IMR-90 (cell line): Measurements from ENCODE around the gene TBC1D9. TPM values are rescaled to one million over a fixed set of nuclear protein-coding genes. Genes with fewer than 3 reads are reported as not detected.

ENCODE experiments used
- ATAC-seq: fragments of 200-7000 bp; cut with Tn5 transposase; 2 replicates; pipeline ENCODE4 v1.9.1; 2020; ENCODE audit warnings: low read depth, mild to moderate bottlenecking, moderate library complexity
- BruUV-seq: library from RNA; stranded (reverse); fragments of 400-500 nt; replicated peaks from 2 replicates; lab custom pipeline; 2021; lab: Mats Ljungman, UMichigan
- CTCF ChIA-PET: fragments of 300-600 bp; formaldehyde crosslinking; extraction: SDS; loops from one replicate; lab custom pipeline; 2021; ENCODE audit warnings: antibody characterized with exemption; lab: Yijun Ruan, JAX
- POLR2A ChIA-PET: fragments of 300-600 bp; sonication (Branson Sonifier 250); formaldehyde crosslinking; loops from one replicate; lab custom pipeline; 2022; ENCODE audit warnings: antibody characterized with exemption; ENCODE audit not compliant: unreplicated experiment; lab: Charles Lee
- DNase-seq: peaks from one replicate; pipeline ENCODE4 v3.0.0; 2013
- H2AFZ ChIP-seq: replicated peaks from 2 replicates; pipeline ENCODE3; 2013; ENCODE audit warnings: low read length, mild to moderate bottlenecking; ENCODE audit not compliant: poor library complexity
- H2AK5ac ChIP-seq: 2 replicates; pipeline ENCODE4 v1.6.1; 2013; ENCODE audit warnings: low read depth, low read length, inconsistent platforms
- H2AK9ac ChIP-seq: replicated peaks from 2 replicates; pipeline ENCODE3; 2013; ENCODE audit warnings: mild to moderate bottlenecking, low read depth, low read length, moderate library complexity; ENCODE audit not compliant: poor library complexity
- H2BK120ac ChIP-seq: 2 replicates; pipeline ENCODE4 v1.6.1; 2013; ENCODE audit warnings: low read depth, low read length, inconsistent platforms
- H2BK15ac ChIP-seq: 3 replicates; pipeline ENCODE4 v1.6.1; 2013; ENCODE audit warnings: low read depth, low read length, inconsistent platforms
- H2BK20ac ChIP-seq: 2 replicates; pipeline ENCODE4 v1.6.1; 2013; ENCODE audit warnings: low read depth, mild to moderate bottlenecking, inconsistent platforms, low read length, moderate library complexity
- H2BK5ac ChIP-seq: 2 replicates; pipeline ENCODE4 v1.6.1; 2013; ENCODE audit warnings: mild to moderate bottlenecking, low read depth, low read length, inconsistent platforms; ENCODE audit not compliant: poor library complexity, severe bottlenecking
- H3K14ac ChIP-seq: replicated peaks from 2 replicates; pipeline ENCODE4 v1.6.1; 2013; ENCODE audit warnings: low read depth, low read length, inconsistent platforms
- H3K18ac ChIP-seq: 2 replicates; pipeline ENCODE4 v1.6.1; 2013; ENCODE audit warnings: low read depth, low read length, control low read depth
- H3K23ac ChIP-seq: 2 replicates; pipeline ENCODE4 v1.6.1; 2013; ENCODE audit warnings: low read depth, low read length, inconsistent platforms
- H3K27ac ChIP-seq: 2 replicates; pipeline ENCODE4 v1.5.1; 2013; ENCODE audit warnings: mild to moderate bottlenecking, control low read depth, low read length; ENCODE audit not compliant: insufficient read depth
- H3K27me3 ChIP-seq: 2 replicates; pipeline ENCODE4 v1.6.1; 2013; ENCODE audit warnings: low read length; ENCODE audit not compliant: control insufficient read depth, insufficient read depth
- H3K36me3 ChIP-seq: 2 replicates; pipeline ENCODE4 v1.6.1; 2013; ENCODE audit warnings: low read length, mixed read lengths; ENCODE audit not compliant: control insufficient read depth, insufficient read depth
- H3K4ac ChIP-seq: 2 replicates; pipeline ENCODE4 v1.6.1; 2013; ENCODE audit warnings: low read depth, low read length, inconsistent platforms
- H3K4me1 ChIP-seq: 2 replicates; pipeline ENCODE4 v1.6.1; 2013; ENCODE audit warnings: low read length, mixed read lengths; ENCODE audit not compliant: control insufficient read depth, insufficient read depth
- H3K4me2 ChIP-seq: 2 replicates; pipeline ENCODE4 v1.6.1; 2013; ENCODE audit warnings: low read depth, mild to moderate bottlenecking, control low read depth, low read length, moderate library complexity
- H3K4me3 ChIP-seq: 2 replicates; pipeline ENCODE4 v1.5.1; 2013; ENCODE audit warnings: low read depth, mild to moderate bottlenecking, control low read depth, low read length, moderate library complexity; ENCODE audit not compliant: insufficient read depth
- H3K56ac ChIP-seq: 2 replicates; pipeline ENCODE4 v1.6.1; 2013; ENCODE audit warnings: low read length, inconsistent platforms; ENCODE audit not compliant: insufficient read depth; ENCODE audit errors: extremely low read depth
- H3K79me1 ChIP-seq, 2 experiments: 2 replicates each; pipeline ENCODE4 v1.6.1; 2013; ENCODE audit warnings: low read length in 2 of 2, inconsistent platforms in 1 of 2, low read depth in 1 of 2
- H3K9ac ChIP-seq: 2 replicates; pipeline ENCODE4 v1.6.1; 2013; ENCODE audit warnings: low read depth, low read length, control low read depth
- H3K9me1 ChIP-seq: 2 replicates; pipeline ENCODE4 v1.6.1; 2013; ENCODE audit warnings: low read length, inconsistent platforms; ENCODE audit not compliant: insufficient read depth
- H3K9me3 ChIP-seq: 2 replicates; pipeline ENCODE4 v1.6.1; 2013; ENCODE audit warnings: low read length; ENCODE audit not compliant: control insufficient read depth, insufficient read depth
- H4K20me1 ChIP-seq: 2 replicates; pipeline ENCODE4 v1.6.1; 2013; ENCODE audit warnings: low read length, inconsistent platforms; ENCODE audit not compliant: insufficient read depth
- H4K5ac ChIP-seq: 2 replicates; pipeline ENCODE4 v1.6.1; 2013; ENCODE audit warnings: mild to moderate bottlenecking, low read depth, low read length, control low read depth
- H4K8ac ChIP-seq, 2 experiments: 2 replicates each; pipeline ENCODE4 v1.6.1; 2013; ENCODE audit warnings: low read depth in 2 of 2, low read length in 2 of 2, control low read depth in 1 of 2, inconsistent platforms in 1 of 2
- H4K91ac ChIP-seq: 2 replicates; pipeline ENCODE4 v1.6.1; 2013; ENCODE audit warnings: low read depth, low read length, inconsistent platforms; ENCODE audit not compliant: insufficient read depth
- BHLHE40 ChIP-seq: fragments of 150-350 bp; IDR thresholded peaks from 2 replicates; pipeline ENCODE4 v1.6.1; 2016; ENCODE audit warnings: mild to moderate bottlenecking, low read depth, low read length
- CHD1 ChIP-seq: IDR thresholded peaks from 2 replicates; pipeline ENCODE4 v1.6.1; 2012; ENCODE audit warnings: low read depth, low read length, improper control_type of control experiment
- POLR2A ChIP-seq: IDR thresholded peaks from 2 replicates; pipeline ENCODE4 v1.6.1; 2012; ENCODE audit warnings: mild to moderate bottlenecking, low read depth, low read length
- RFX5 ChIP-seq: IDR thresholded peaks from 2 replicates; pipeline ENCODE4 v1.8.0; 2012; ENCODE audit warnings: low read depth, mild to moderate bottlenecking, low read length, moderate library complexity
- SMC3 ChIP-seq: fragments of 150-350 bp; IDR thresholded peaks from 2 replicates; pipeline ENCODE4 v1.6.1; 2016; ENCODE audit warnings: low read depth, mild to moderate bottlenecking, antibody characterized with exemption, low read length, moderate library complexity
- WGBS, 2 experiments: methylation state at CpG; one replicate each; pipeline versions ENCODE4 v1.1.5 to v1.1.7; 2013; ENCODE audit warnings: missing lambda C conversion rate in 2 of 2; ENCODE audit not compliant: insufficient read length in 1 of 2; ENCODE audit errors: extremely low coverage in 2 of 2; 5-methylcytosine and 5-hydroxymethylcytosine counted together
- dilution Hi-C: fragments of 300-500 bp; cut with HindIII; formaldehyde crosslinking; loops from one replicate; pipeline ENCODE4 v1.14.3; 2018; ENCODE audit warnings: low sequenced_read_pairs; ENCODE audit not compliant: unreplicated experiment
- in situ Hi-C: fragments of 300-500 bp; cut with MboI; formaldehyde crosslinking; loops from 3 replicates; pipeline ENCODE4 v1.14.3; 2019; ENCODE audit warnings: low sequenced_read_pairs, inconsistent platforms, mixed read lengths
- intact Hi-C: fragments of 100-400 bp; cut with micrococcal nuclease; formaldehyde crosslinking; loops from 2 replicates; pipeline ENCODE4 v1.10.0; 2022
- polyA plus RNA-seq, 3 experiments: library from polyadenylated mRNA; depleted of rRNA; stranded (reverse); fragments of >200 nt; gene quantifications; 2 replicates each; pipeline ENCODE4 v1.2.3, GENCODE V29; 2012; ENCODE audit warnings: low replicate concordance in 1 of 3
- total RNA-seq: library from RNA; depleted of rRNA; stranded (reverse); fragments of >200 nt; gene quantifications from 2 replicates; pipeline ENCODE4 v1.2.3, GENCODE V29; 2012
- TF ChIP-seq, protein P1 (sequence below): fragments of 150-350 bp; IDR thresholded peaks from 2 replicates; pipeline ENCODE4 v1.6.1; 2017; ENCODE audit warnings: mild to moderate bottlenecking, antibody characterized with exemption, low read length, low read depth
- TF ChIP-seq, protein P2 (sequence below): conservative IDR thresholded peaks from 2 replicates; pipeline ENCODE4 v1.5.1; 2012; ENCODE audit warnings: mild to moderate bottlenecking, low read depth, low read length, improper control_type of control experiment

The TBC1D9 gene
- total and polyA plus RNA-seq, 2 of the 4 experiments (the other 2 are of a cell fraction): 11.7 to 15.2 TPM

DNA sequence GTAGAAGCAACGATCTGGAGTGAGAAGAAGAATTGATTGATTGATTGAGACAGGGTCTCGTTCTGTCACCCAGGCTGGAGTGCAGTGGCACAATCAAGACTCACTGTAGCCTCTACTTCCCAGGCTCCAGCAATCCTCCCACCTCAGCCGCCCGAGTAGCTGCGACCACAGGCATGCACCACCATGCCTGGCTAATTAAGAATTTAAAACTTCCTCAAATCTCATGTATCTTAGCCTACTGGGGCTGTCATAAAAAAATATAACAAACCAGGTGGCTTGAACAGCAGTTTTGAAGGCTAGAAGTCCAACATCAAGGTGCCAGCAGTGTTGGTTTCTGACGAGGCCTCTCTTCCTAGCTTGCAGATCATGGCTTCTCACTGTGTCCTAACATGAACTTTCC is 18.3 kb upstream of the TBC1D9 start:
- no peak overlapping the region for H4K8ac ChIP-seq
- no peak overlapping the region for H3K4me2 ChIP-seq
- ATAC-seq (no peak), DNase-seq (no peak)
- in situ Hi-C loops: no loop called here
- H4K5ac ChIP-seq: no peak overlapping the region
- no peak overlapping the region for H4K91ac ChIP-seq
- H3K56ac ChIP-seq: no peak overlapping the region
- no peaks in the 10 kb centered on the region for H3K4me1 ChIP-seq
- TF ChIP-seq RFX5 (no peak), POLR2A (no peak), CHD1 (no peak), BHLHE40 (no peak), SMC3 (no peak)
- TF ChIP-seq, protein P1, sequence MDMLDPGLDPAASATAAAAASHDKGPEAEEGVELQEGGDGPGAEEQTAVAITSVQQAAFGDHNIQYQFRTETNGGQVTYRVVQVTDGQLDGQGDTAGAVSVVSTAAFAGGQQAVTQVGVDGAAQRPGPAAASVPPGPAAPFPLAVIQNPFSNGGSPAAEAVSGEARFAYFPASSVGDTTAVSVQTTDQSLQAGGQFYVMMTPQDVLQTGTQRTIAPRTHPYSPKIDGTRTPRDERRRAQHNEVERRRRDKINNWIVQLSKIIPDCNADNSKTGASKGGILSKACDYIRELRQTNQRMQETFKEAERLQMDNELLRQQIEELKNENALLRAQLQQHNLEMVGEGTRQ: no peak
- TF ChIP-seq, protein P2, sequence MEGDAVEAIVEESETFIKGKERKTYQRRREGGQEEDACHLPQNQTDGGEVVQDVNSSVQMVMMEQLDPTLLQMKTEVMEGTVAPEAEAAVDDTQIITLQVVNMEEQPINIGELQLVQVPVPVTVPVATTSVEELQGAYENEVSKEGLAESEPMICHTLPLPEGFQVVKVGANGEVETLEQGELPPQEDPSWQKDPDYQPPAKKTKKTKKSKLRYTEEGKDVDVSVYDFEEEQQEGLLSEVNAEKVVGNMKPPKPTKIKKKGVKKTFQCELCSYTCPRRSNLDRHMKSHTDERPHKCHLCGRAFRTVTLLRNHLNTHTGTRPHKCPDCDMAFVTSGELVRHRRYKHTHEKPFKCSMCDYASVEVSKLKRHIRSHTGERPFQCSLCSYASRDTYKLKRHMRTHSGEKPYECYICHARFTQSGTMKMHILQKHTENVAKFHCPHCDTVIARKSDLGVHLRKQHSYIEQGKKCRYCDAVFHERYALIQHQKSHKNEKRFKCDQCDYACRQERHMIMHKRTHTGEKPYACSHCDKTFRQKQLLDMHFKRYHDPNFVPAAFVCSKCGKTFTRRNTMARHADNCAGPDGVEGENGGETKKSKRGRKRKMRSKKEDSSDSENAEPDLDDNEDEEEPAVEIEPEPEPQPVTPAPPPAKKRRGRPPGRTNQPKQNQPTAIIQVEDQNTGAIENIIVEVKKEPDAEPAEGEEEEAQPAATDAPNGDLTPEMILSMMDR: no peak
- H4K20me1 ChIP-seq: no peaks in the 10 kb centered on the region
- H3K4ac ChIP-seq: no peak overlapping the region
- CTCF ChIA-PET: no interaction called here
- H2AK9ac ChIP-seq: no peak overlapping the region
- no TSS peak for BruUV-seq
- peaks cover 4% of the 10 kb centered on the region; the same call in 1 of the 2 replicates for H3K27me3 ChIP-seq
- H3K4me3 ChIP-seq: no peak overlapping the region
- dilution Hi-C loops: no loop called here
- no peak overlapping the region for H3K9ac ChIP-seq
- WGBS, 2 experiments: no CpG with 5 or more reads among the region's 6 CpGs
- no peak overlapping the region for H2AFZ ChIP-seq
- no peak overlapping the region for H3K14ac ChIP-seq
- H3K9me3 ChIP-seq: no peaks in the 10 kb centered on the region
- no peak overlapping the region for H2BK5ac ChIP-seq
- H2BK20ac ChIP-seq: no peak overlapping the region
- H3K23ac ChIP-seq: no peak overlapping the region
- POLR2A ChIA-PET: no interaction called here
- H3K18ac ChIP-seq: no peak overlapping the region
- no peak overlapping the region for H2BK120ac ChIP-seq
- intact Hi-C loops: no loop called here
- no peak overlapping the region for H2AK5ac ChIP-seq
- H3K9me1 ChIP-seq: no peaks in the 10 kb centered on the region
- H3K36me3 ChIP-seq: no peaks in the 10 kb centered on the region
- H2BK15ac ChIP-seq: no peak overlapping the region
- no peaks in the 10 kb centered on the region for H3K79me1 ChIP-seq
- no peak overlapping the region for H3K27ac ChIP-seq
